ENCODE measurements around the gene MAGEA12. TPM values are rescaled to one million over a fixed set of nuclear protein-coding genes. Genes with fewer than 3 reads are reported as not detected.
"Not testable (repeated sequence)": the region's sequence is repeated elsewhere in the genome, so short reads cannot be mapped to it uniquely, and the experiment has no call there.

The MAGEA12 gene
- total RNA-seq, 4 donors from 2014 or later, result not detected

DNA sequence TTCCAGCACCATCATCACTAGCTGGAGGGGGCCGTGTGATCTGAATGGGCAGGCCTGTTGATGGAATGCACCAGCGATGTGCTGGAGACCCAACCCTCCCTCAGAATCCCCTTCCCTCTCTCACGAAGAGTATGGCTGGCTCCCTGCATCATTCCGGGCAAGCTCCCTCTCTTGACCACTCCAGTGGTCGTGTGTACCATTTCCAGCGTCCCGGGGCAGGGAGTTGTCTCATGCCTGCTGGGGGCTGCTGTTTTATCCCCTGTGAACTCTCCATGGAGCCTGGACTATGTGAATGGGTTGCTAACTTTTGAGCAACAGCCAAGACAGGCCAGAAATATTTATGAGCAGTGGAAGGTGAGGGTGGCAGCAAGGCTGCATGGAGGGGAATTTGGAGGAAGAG, 8.1 kb upstream of the MAGEA12 start:
- TF ChIP-seq EP300 (IDR thresholded peaks at IDR 0.05; ENCODE audit: low read depth) (no peak), POLR2AphosphoS5 (IDR thresholded peaks at IDR 0.05) (no peak), POLR2A (IDR thresholded peaks at IDR 0.05) (no peak)
- TF ChIP-seq, protein P1, sequence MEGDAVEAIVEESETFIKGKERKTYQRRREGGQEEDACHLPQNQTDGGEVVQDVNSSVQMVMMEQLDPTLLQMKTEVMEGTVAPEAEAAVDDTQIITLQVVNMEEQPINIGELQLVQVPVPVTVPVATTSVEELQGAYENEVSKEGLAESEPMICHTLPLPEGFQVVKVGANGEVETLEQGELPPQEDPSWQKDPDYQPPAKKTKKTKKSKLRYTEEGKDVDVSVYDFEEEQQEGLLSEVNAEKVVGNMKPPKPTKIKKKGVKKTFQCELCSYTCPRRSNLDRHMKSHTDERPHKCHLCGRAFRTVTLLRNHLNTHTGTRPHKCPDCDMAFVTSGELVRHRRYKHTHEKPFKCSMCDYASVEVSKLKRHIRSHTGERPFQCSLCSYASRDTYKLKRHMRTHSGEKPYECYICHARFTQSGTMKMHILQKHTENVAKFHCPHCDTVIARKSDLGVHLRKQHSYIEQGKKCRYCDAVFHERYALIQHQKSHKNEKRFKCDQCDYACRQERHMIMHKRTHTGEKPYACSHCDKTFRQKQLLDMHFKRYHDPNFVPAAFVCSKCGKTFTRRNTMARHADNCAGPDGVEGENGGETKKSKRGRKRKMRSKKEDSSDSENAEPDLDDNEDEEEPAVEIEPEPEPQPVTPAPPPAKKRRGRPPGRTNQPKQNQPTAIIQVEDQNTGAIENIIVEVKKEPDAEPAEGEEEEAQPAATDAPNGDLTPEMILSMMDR (IDR thresholded peaks at IDR 0.05), result no peak
- Histone ChIP-seq H3K36me3 (no peaks in the 10 kb centered on the region), H3K9me3 (no peaks in the 10 kb centered on the region), H3K27me3 (no peaks in the 10 kb centered on the region), H3K27ac (no peak overlapping the region), H3K4me3 (no peak overlapping the region), H3K4me1 (no peaks in the 10 kb centered on the region)
- no peak for DNase-seq
- 59% methylated on average over 7 of the region's 7 CpGs; no CpG with 5 or more reads in 1 of the 2 donors for WGBS, 2 donors (ENCODE audit: low coverage in 1 of 2)
- intact Hi-C loops (cut with DNase I; ENCODE audit: low total_unique reads) (no loop called here), in situ Hi-C loops (cut with MboI; ENCODE audit: low pct_ligation_motif_present in 1 of 4, low pct_unique_long_range_greater_than_20kb in 1 of 4, low sequenced_read_pairs in 3 of 4) (no loop called here)

DNA sequence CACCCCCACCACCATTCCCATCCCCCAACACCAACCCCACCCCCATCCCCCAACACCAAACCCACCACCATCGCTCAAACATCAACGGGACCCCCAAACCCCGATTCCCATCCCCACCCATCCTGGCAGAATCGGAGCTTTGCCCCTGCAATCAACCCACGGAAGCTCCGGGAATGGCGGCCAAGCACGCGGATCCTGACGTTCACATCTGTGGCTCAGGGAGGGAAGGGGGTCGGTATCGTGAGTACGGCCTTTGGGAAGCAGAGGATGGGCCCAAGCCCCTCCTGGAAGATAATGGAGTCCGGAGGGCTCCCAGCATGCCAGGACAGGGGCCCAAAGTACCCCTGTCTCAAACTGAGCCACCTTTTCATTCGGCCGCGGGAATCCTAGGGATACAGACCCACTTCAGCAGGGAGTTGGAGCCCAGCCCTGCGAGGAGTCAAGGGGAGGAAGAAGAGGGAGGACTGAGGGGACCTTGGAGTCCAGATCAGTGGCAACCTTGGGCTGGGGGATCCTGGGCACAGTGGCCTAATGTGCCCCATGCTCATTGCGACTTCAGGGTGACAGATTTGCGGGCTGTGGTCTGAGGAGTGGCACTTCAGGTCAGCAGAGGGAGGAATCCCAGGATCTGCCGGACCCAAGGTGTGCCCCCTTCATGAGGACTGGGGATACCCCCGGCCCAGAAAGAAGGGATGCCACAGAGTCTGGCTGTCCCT, 744 bp downstream of the MAGEA12 start:
- H3K27me3 ChIP-seq; H3K4me3 ChIP-seq; H3K27ac ChIP-seq; H3K36me3 ChIP-seq; H3K4me1 ChIP-seq; intact Hi-C loops (cut with DNase I; ENCODE audit: low total_unique reads); H3K9me3 ChIP-seq; in situ Hi-C loops (cut with MboI; ENCODE audit: low pct_ligation_motif_present in 1 of 4, low pct_unique_long_range_greater_than_20kb in 1 of 4, low sequenced_read_pairs in 3 of 4); DNase-seq: not testable (repeated sequence)
- WGBS, 2 donors (ENCODE audit: low coverage in 1 of 2), result 92% methylated on average over 22 of the region's 22 CpGs; no CpG with 5 or more reads in 1 of the 2 donors

DNA sequence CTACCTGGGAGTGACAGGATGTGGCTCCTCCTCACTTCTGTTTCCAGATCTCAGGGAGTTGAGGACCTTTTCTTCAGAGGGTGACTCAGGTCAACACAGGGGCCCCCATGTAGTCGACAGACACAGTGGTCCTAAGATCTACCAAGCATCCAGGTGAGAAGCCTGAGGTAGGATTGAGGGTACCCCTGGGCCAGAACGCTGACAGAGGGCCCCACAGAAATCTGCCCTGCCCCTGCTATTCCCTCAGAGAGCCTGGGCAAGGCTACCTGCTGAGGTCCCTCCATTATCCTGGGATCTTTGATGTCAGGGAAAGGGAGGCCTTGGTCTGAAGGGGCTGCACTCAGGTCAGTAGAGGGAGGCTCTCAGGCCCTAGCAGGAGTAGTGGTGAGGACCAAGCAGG, 1.5 kb downstream of the MAGEA12 start:
- H3K36me3 ChIP-seq, result no peaks in the 10 kb centered on the region
- no peak overlapping the region for H3K27ac ChIP-seq
- H3K4me1 ChIP-seq, result no peaks in the 10 kb centered on the region
- in situ Hi-C loops (cut with MboI; ENCODE audit: low pct_ligation_motif_present in 1 of 4, low pct_unique_long_range_greater_than_20kb in 1 of 4, low sequenced_read_pairs in 3 of 4) (no loop called here), intact Hi-C loops (cut with DNase I; ENCODE audit: low total_unique reads) (no loop called here)
- TF ChIP-seq EP300 (IDR thresholded peaks at IDR 0.05; ENCODE audit: low read depth) (no peak), POLR2AphosphoS5 (IDR thresholded peaks at IDR 0.05) (no peak), POLR2A (IDR thresholded peaks at IDR 0.05) (no peak)
- TF ChIP-seq, protein P1 (IDR thresholded peaks at IDR 0.05), result no peak
- H3K9me3 ChIP-seq, result no peaks in the 10 kb centered on the region
- WGBS, 2 donors (ENCODE audit: low coverage in 1 of 2), result 80% methylated on average over 1 of the region's 2 CpGs; no CpG with 5 or more reads in 1 of the 2 donors
- no peak overlapping the region for H3K4me3 ChIP-seq
- no peak for DNase-seq
- no peaks in the 10 kb centered on the region for H3K27me3 ChIP-seq

DNA sequence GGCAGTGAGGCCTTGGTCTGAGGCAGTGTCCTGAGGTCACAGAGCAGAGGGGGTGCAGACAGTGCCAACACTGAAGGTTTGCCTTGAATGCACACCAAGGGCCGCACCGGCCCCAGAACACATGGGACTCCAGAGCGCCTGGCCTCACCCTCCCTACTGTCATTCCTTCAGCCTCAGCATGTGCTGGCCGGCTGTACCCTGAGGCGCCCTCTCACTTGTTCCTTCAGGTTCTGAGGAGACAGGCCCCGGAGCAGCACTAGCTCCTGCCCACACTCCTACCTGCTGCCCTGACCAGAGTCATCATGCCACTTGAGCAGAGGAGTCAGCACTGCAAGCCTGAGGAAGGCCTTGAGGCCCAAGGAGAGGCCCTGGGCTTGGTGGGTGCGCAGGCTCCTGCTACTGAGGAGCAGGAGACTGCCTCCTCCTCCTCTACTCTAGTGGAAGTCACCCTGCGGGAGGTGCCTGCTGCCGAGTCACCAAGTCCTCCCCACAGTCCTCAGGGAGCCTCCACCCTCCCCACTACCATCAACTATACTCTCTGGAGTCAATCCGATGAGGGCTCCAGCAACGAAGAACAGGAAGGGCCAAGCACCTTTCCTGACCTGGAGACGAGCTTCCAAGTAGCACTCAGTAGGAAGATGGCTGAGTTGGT, 2.4 kb downstream of the MAGEA12 start:
- TF ChIP-seq POLR2A (IDR thresholded peaks at IDR 0.05) (no peak), EP300 (IDR thresholded peaks at IDR 0.05; ENCODE audit: low read depth) (no peak), POLR2AphosphoS5 (IDR thresholded peaks at IDR 0.05) (no peak)
- TF ChIP-seq, protein P1 (IDR thresholded peaks at IDR 0.05), result no peak
- no peaks in the 10 kb centered on the region for H3K36me3 ChIP-seq
- no peak for DNase-seq
- intact Hi-C loops (cut with DNase I; ENCODE audit: low total_unique reads), result no loop called here
- no peaks in the 10 kb centered on the region for H3K9me3 ChIP-seq
- in situ Hi-C loops (cut with MboI; ENCODE audit: low pct_ligation_motif_present in 1 of 4, low pct_unique_long_range_greater_than_20kb in 1 of 4, low sequenced_read_pairs in 3 of 4), result no loop called here
- H3K4me1 ChIP-seq, result no peaks in the 10 kb centered on the region
- WGBS, 2 donors (ENCODE audit: low coverage in 1 of 2), result 88% methylated on average over 6 of the region's 12 CpGs; no CpG with 5 or more reads in 1 of the 2 donors
- no peaks in the 10 kb centered on the region for H3K27me3 ChIP-seq
- H3K27ac ChIP-seq, result no peak overlapping the region
- H3K4me3 ChIP-seq, result no peak overlapping the region

DNA sequence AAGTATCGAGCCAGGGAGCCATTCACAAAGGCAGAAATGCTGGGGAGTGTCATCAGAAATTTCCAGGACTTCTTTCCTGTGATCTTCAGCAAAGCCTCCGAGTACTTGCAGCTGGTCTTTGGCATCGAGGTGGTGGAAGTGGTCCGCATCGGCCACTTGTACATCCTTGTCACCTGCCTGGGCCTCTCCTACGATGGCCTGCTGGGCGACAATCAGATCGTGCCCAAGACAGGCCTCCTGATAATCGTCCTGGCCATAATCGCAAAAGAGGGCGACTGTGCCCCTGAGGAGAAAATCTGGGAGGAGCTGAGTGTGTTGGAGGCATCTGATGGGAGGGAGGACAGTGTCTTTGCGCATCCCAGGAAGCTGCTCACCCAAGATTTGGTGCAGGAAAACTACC, 3.0 kb downstream of the MAGEA12 start:
- H3K27ac ChIP-seq, result not testable (repeated sequence)

More for the DNA sequence above, 3.0 kb downstream of the MAGEA12 start:
- H3K36me3 ChIP-seq; H3K4me3 ChIP-seq; DNase-seq; in situ Hi-C loops (cut with MboI; ENCODE audit: low pct_ligation_motif_present in 1 of 4, low pct_unique_long_range_greater_than_20kb in 1 of 4, low sequenced_read_pairs in 3 of 4); H3K4me1 ChIP-seq; H3K27me3 ChIP-seq; intact Hi-C loops (cut with DNase I; ENCODE audit: low total_unique reads); H3K9me3 ChIP-seq: not testable (repeated sequence)
- WGBS, 2 donors (ENCODE audit: low coverage in 1 of 2), result 85 to 90% methylated on average over 2 to 12 of the region's 12 CpGs
